Epithelial cell of esophagus (primary cell): Measurements from ENCODE around the gene JAML.

ENCODE experiments used
- DNase-seq: peaks from one replicate; pipeline ENCODE4 v3.0.0; 2010; ENCODE audit warnings: low read depth
- H3K4me3 ChIP-seq: 2 replicates; pipeline ENCODE4 v1.5.1; 2011; ENCODE audit warnings: mild to moderate bottlenecking, low read length, control low read depth
- CTCF ChIP-seq: IDR thresholded peaks from 2 replicates; pipeline ENCODE4 v1.5.1; 2011; ENCODE audit warnings: low read depth, mild to moderate bottlenecking, low read length, control low read depth, inconsistent platforms; ENCODE audit not compliant: insufficient read depth; ENCODE audit errors: missing control alignments

Gene JAML

GRCh38 chr11:118263695-118264568 is 39.1 kb upstream of the JAML start, which contains the start of gene MPZL2:
TSS of gene MPZL2 (minus strand) at chr11:118264297. CDS start at chr11:118264153, 144 bp downstream.
- DNase-seq: peak; percentile 98
- peak within 1 kb of the TSS; percentile 91 for H3K4me3 ChIP-seq
- TF ChIP-seq CTCF: peak; percentile 41

DNA sequence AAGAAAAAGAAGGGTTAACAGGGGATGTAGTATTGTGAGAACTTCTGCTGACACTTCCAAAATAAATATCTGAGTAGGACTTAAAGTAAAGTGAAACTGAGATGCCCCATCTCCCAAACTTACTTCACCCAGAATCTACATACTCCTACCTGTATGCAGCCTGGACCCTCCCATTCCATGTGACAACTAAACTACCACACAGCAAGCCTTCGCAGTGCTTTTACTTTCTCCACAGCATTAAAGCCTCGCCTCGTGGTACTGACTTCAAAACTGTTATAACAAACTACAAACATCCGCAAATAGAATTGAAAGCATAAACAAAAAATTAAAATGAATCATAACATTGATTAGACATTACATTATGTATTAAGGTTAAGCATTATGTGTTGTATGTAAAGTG is 38.3 kb upstream of the JAML start:
- no peak for TF ChIP-seq CTCF
- DNase-seq: no peak
- peak overlapping the region; percentile 91 for H3K4me3 ChIP-seq

DNA sequence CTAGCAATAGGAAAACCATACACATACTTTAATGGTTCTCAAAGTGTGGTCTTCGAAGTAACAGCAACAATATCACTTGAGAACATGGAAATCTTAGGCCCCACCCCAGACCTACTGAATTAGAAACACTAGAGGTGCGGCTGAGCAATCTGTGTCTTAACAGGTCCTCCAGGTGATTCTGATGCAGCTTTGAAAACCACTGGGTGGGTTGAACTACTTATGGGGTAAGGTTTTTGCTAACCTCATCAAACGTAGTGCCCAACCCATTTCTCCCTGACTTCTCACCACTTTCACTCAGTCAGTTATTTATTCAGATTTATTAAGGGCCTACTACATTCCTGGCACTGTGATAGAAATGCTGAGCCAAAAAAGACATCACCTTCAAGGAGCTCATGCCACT is 35.5 kb upstream of the JAML start:
- TF ChIP-seq CTCF: no peak
- DNase-seq: no peak
- H3K4me3 ChIP-seq: no peak overlapping the region

GRCh38 chr11:118259138-118259537 is 34.3 kb upstream of the JAML start:
- DNase-seq: no peak
- no peak overlapping the region for H3K4me3 ChIP-seq
- no peak for TF ChIP-seq CTCF

GRCh38 chr11:118258410-118258809 is 33.6 kb upstream of the JAML start:
- peak; percentile 45 for TF ChIP-seq CTCF
- H3K4me3 ChIP-seq: no peak overlapping the region
- peak; percentile 43 for DNase-seq

DNA sequence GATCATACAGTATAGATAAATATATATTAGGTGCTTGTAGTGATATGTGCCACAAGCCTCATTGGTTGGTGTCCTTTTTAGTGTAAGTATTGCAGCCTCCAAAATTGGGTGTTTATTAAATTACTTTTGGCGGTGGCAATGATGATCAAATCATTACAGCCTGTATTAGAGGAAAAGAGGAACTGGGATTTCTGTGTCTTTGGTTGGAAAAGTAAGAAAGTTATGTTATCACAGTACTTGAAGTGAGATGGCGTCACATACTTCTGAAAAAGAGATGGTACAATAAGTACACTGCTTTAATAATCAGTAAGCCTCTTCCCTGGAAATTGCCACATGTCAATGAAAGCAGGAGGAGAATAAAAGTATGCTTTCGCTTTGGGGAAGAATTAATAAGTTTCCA is 27.9 kb upstream of the JAML start:
- no peak for DNase-seq
- H3K4me3 ChIP-seq: peak overlapping the region; percentile 84
- no peak for TF ChIP-seq CTCF

DNA sequence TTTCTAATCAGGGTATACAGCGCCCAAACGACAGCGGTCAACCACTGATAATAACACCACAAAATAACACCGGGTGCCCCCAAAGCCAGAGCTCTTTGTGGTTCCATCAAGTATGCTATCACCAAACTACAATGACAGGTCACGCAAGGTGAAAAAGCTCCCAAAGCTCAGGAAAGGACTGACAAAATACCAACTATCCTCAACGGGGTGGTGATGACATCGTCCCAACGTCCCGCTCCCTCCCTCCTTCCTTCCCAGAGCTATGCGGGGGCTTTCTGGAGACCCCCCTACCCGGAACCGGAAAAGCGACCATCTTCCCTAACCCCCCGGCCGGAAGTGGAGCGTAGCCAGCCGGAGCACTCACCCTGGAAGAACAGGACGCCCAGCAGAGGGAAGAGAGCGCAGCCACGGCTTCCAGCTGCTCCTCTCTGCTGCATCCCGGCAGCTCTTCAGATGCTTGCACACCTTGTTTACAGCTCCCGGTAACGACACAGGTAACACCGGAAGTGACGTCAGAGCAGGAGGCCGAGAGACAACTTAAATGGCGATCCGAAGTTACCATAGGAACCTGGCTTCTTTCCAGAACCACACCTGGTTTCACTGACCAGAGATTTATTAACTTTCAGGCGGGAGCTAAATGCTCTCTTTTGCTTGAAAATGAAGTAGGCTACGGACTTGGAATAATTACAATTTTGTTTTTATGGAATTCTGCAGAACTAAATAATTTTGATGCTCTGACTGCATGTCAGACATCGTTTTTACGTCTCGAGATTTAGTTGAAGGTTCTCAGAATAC is 27.2 kb upstream of the JAML start, which contains the start of gene MPZL3:
MPZL3 (minus strand) TSS at position 508 of the 795 bp plus-strand sequence; CDS start at position 437, 71 bp downstream.
- H3K4me3 ChIP-seq: peak within 1 kb of the TSS; percentile 84
- no peak for TF ChIP-seq CTCF
- DNase-seq: peak; percentile 99
